B cell (primary cell): ENCODE data around the gene BTN3A1.
"Not testable (repeated sequence)": the region's sequence is repeated elsewhere in the genome, so short reads cannot be mapped to it uniquely, and the experiment has no call there.

Source experiments
- EZH2 ChIP-seq: IDR thresholded peaks from 2 replicates; pipeline ENCODE4 v1.6.1; 2012; ENCODE audit warnings: borderline replicate concordance, low read depth, mild to moderate bottlenecking, moderate library complexity, low read length; ENCODE audit not compliant: insufficient read depth, poor library complexity, severe bottlenecking
- TF ChIP-seq, protein P1 (sequence below): fragments of 200-600 bp; IDR thresholded peaks from one replicate; pipeline ENCODE4 v1.8.0; 2022; ENCODE audit warnings: antibody characterized with exemption, mild to moderate bottlenecking

DNA sequence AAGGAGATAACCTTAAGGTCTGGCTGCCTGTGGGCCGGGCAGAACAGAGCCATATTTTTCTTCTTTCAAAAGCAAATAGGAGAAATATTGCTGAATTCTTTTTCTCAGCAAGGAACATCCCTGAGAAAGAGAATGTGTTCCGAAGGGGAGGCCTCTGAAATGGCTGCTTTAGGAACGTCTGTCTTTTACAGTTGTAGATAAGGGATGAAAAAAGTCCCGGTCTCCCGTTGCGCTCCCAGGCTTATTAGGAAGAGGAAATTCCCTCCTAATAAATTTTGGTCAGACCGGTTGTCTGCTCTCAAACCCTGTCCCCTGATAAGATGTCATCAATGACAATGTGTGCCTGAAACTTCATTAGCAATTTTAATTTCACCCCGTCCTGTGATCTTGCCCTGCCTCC lies 31.6 kb downstream of the BTN3A1 start:
- TF ChIP-seq, protein P1, sequence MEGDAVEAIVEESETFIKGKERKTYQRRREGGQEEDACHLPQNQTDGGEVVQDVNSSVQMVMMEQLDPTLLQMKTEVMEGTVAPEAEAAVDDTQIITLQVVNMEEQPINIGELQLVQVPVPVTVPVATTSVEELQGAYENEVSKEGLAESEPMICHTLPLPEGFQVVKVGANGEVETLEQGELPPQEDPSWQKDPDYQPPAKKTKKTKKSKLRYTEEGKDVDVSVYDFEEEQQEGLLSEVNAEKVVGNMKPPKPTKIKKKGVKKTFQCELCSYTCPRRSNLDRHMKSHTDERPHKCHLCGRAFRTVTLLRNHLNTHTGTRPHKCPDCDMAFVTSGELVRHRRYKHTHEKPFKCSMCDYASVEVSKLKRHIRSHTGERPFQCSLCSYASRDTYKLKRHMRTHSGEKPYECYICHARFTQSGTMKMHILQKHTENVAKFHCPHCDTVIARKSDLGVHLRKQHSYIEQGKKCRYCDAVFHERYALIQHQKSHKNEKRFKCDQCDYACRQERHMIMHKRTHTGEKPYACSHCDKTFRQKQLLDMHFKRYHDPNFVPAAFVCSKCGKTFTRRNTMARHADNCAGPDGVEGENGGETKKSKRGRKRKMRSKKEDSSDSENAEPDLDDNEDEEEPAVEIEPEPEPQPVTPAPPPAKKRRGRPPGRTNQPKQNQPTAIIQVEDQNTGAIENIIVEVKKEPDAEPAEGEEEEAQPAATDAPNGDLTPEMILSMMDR: not testable (repeated sequence)
- not testable (repeated sequence) for TF ChIP-seq EZH2
